Measurements from ENCODE around the gene MSX2. TPM values are rescaled to one million over a fixed set of nuclear protein-coding genes. Genes with fewer than 3 reads are reported as not detected.

Gene MSX2
- total RNA-seq (2022; extraction: Qiagen RNA extraction), result 4.3 to 5.0 TPM (median 4.9 TPM) in 5 replicates

DNA sequence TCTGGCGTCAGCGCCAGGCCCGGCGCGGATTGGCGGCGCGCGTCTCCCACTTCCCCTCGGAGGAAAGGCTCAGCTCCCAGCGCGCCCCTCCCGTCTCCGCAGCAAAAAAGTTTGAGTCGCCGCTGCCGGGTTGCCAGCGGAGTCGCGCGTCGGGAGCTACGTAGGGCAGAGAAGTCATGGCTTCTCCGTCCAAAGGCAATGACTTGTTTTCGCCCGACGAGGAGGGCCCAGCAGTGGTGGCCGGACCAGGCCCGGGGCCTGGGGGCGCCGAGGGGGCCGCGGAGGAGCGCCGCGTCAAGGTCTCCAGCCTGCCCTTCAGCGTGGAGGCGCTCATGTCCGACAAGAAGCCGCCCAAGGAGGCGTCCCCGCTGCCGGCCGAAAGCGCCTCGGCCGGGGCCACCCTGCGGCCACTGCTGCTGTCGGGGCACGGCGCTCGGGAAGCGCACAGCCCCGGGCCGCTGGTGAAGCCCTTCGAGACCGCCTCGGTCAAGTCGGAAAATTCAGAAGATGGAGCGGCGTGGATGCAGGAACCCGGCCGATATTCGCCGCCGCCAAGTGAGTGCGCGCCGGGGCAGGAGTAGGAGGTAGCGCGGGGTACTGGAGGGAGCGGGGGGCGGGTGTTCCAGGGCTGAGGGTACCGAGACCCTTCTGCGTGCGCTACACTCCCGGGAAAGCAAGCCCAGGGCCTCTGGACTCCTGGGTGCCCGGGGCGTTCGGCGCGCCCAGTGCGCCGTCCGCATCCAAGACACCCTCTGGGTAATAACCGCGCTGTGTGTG is at the start of gene MSX2:
TSS of gene MSX2 (plus strand) at position 99 of the 777 bp plus-strand sequence. CDS start at position 177, 78 bp downstream.

